Sigmoid colon (tissue), 7 donors: ENCODE data around the gene POLR2F. TPM values are rescaled to one million over a fixed set of nuclear protein-coding genes. Genes with fewer than 3 reads are reported as not detected.

ENCODE experiments used
- DNase-seq: peaks from one replicate; pipeline ENCODE4 v3.0.0-alpha.2; 2019
- H3K27ac ChIP-seq, 4 donors: fragments of 200-600 bp; sonication (generic); one replicate each; pipeline ENCODE4 v1.5.1; 2016 to 2019; ENCODE audit warnings: mild to moderate bottlenecking in 1 of 4
- H3K27me3 ChIP-seq, 3 donors: fragments of 200-600 bp; sonication (generic); one replicate each; pipeline ENCODE4 v1.5.1; 2019; ENCODE audit warnings: mild to moderate bottlenecking in 1 of 3
- H3K36me3 ChIP-seq, 4 donors: fragments of 200-600 bp; sonication (generic); one replicate each; pipeline ENCODE4 v1.5.1; 2016 to 2019
- H3K4me1 ChIP-seq, 4 donors: fragments of 200-600 bp; sonication (generic); one replicate each; pipeline ENCODE4 v1.5.1; 2017 to 2019
- H3K4me3 ChIP-seq, 4 donors: fragments of 200-600 bp; sonication (generic); one replicate each; pipeline ENCODE4 v1.5.1; 2017 to 2019; ENCODE audit warnings: mild to moderate bottlenecking in 2 of 4, moderate library complexity in 1 of 4
- H3K9me3 ChIP-seq, 4 donors: fragments of 200-600 bp in 3 of 4; sonication (generic) in 3 of 4; one replicate each; pipeline versions ENCODE4 v1.5.1 to v1.6.1; 2013 to 2019
- EP300 ChIP-seq, 4 donors: sonication (generic); formaldehyde crosslinking; IDR thresholded peaks; one replicate each; pipeline ENCODE4 v1.6.1; 2017; ENCODE audit warnings: antibody characterized with exemption in 4 of 4
- POLR2A ChIP-seq, 2 donors: fragments of 450-650 bp; IDR thresholded peaks; one replicate each; pipeline ENCODE4 v1.6.1; 2016; ENCODE audit warnings: antibody characterized with exemption in 2 of 2, mild to moderate bottlenecking in 2 of 2, moderate library complexity in 2 of 2
- POLR2AphosphoS5 ChIP-seq, 4 donors: sonication (generic); formaldehyde crosslinking; IDR thresholded peaks; one replicate each; pipeline ENCODE4 v1.6.1; 2017; ENCODE audit warnings: antibody characterized with exemption in 4 of 4
- WGBS, 2 donors: extraction: QIAGEN DNeasy Blood & Tissue Kit; methylation state at CpG; one replicate each; pipeline ENCODE4 v1.1.7; 2013; 5-methylcytosine and 5-hydroxymethylcytosine counted together
- intact Hi-C: fragments of 100-400 bp; cut with DNase I; formaldehyde crosslinking; loops from one replicate; pipeline ENCODE4 v1.15.1; 2023
- polyA plus RNA-seq, 3 donors: library from polyadenylated mRNA; stranded (reverse); fragments of 200-250 nt; gene quantifications; one replicate each; pipeline ENCODE4 v1.2.3, GENCODE V29; 2013
- total RNA-seq, 4 donors: library from RNA; depleted of rRNA; stranded (reverse); fragments of >200 nt; gene quantifications; one replicate each; pipeline ENCODE4 v1.1.0, GENCODE V29; 2016
- TF ChIP-seq, protein P1 (sequence below), 4 experiments: fragments of 450-650 bp in 3 of 4; fragments of 200-600 bp in 1 of 4; IDR thresholded peaks; one replicate each; pipeline ENCODE4 v1.5.1; 2016 to 2019; ENCODE audit warnings: antibody characterized with exemption in 4 of 4, mild to moderate bottlenecking in 3 of 4, moderate library complexity in 2 of 4
- donor health status: healthy with polysubstance abuse.
- donor health status: Bipolar disorder and iron deficiency.
- donor health status: healthy.

Gene POLR2F
- total and polyA plus RNA-seq, 7 donors = 47.9 to 149 (median 96.9) TPM

- TF ChIP-seq POLR2AphosphoS5 (IDR thresholded peaks at IDR 0.05) (no peak), POLR2A (IDR thresholded peaks at IDR 0.05) (no peak), EP300 (IDR thresholded peaks at IDR 0.05) (no peak)
- TF ChIP-seq, protein P1, sequence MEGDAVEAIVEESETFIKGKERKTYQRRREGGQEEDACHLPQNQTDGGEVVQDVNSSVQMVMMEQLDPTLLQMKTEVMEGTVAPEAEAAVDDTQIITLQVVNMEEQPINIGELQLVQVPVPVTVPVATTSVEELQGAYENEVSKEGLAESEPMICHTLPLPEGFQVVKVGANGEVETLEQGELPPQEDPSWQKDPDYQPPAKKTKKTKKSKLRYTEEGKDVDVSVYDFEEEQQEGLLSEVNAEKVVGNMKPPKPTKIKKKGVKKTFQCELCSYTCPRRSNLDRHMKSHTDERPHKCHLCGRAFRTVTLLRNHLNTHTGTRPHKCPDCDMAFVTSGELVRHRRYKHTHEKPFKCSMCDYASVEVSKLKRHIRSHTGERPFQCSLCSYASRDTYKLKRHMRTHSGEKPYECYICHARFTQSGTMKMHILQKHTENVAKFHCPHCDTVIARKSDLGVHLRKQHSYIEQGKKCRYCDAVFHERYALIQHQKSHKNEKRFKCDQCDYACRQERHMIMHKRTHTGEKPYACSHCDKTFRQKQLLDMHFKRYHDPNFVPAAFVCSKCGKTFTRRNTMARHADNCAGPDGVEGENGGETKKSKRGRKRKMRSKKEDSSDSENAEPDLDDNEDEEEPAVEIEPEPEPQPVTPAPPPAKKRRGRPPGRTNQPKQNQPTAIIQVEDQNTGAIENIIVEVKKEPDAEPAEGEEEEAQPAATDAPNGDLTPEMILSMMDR (IDR thresholded peaks at IDR 0.05) = no peak
- H3K4me1 ChIP-seq = peaks cover 0 to 63% (median 34%) of the 10 kb centered on the region in 4 donors
- DNase-seq = no peak
- H3K36me3 ChIP-seq = peaks cover 24 to 94% (median 89%) of the 10 kb centered on the region in 4 donors
- H3K9me3 ChIP-seq = no peaks in the 10 kb centered on the region
- WGBS, 2 donors = 96% methylated on average over 5 of the region's 5 CpGs
- intact Hi-C loops = no loop called here
- H3K27me3 ChIP-seq = no peaks in the 10 kb centered on the region
- peak overlapping the region in 3 of 4 donors; percentile 66 to 97 (median 70) for H3K27ac ChIP-seq
- H3K4me3 ChIP-seq = no peak overlapping the region
Observed at GRCh38 chr22:37916311-37916710, 37.2 kb upstream of the POLR2F start.

DNA sequence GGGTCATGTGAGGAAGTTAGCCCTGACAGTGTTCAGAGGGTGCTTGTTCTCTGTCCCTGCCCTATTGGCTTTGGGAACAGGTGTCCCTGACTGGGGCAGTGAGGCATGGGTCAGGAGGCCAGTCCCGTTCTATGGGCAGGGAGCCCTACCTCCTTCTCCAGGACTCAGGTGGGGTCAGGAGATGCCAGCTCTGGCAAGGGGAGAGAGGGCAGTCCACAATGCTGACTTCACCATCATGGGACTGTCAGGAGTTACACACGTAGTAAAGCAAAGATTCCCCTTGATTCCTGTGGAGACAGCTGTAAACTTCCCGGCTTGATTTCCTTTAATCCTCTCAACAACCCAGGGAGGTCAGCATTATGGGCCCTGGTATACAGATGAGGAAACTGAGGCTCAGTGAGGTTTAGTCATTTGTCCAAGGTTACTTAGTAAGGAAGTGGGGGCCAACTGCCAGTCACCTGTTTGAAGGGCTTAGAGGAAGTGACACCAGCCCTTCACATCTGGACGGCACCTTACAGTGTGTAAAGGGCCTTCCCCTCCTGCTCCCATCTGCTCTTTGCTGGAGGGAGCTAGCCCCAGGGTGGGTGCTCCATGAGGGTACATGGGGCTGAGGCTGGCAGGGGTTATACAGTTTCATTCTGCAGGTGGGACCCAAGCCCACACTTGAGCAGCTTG lies 35.5 kb upstream of the POLR2F start:
- no peak for TF ChIP-seq EP300 (IDR thresholded peaks at IDR 0.05)
- TF ChIP-seq, protein P1 (IDR thresholded peaks at IDR 0.05) = no peak
- no peak for TF ChIP-seq POLR2AphosphoS5 (IDR thresholded peaks at IDR 0.05)
- TF ChIP-seq POLR2A (IDR thresholded peaks at IDR 0.05) = no peak
- 84 to 91% methylated on average over 4 of the region's 4 CpGs for WGBS, 2 donors
- intact Hi-C loops = no loop called here
- H3K27me3 ChIP-seq = no peaks in the 10 kb centered on the region
- H3K9me3 ChIP-seq = no peaks in the 10 kb centered on the region
- peaks cover 0 to 59% (median 31%) of the 10 kb centered on the region in 4 donors for H3K4me1 ChIP-seq
- H3K4me3 ChIP-seq = no peak overlapping the region
- no peak for DNase-seq
- peaks cover 24 to 99% (median 90%) of the 10 kb centered on the region in 4 donors for H3K36me3 ChIP-seq
- peak overlapping the region in 3 of 4 donors; percentile 66 to 97 (median 70) for H3K27ac ChIP-seq

DNA sequence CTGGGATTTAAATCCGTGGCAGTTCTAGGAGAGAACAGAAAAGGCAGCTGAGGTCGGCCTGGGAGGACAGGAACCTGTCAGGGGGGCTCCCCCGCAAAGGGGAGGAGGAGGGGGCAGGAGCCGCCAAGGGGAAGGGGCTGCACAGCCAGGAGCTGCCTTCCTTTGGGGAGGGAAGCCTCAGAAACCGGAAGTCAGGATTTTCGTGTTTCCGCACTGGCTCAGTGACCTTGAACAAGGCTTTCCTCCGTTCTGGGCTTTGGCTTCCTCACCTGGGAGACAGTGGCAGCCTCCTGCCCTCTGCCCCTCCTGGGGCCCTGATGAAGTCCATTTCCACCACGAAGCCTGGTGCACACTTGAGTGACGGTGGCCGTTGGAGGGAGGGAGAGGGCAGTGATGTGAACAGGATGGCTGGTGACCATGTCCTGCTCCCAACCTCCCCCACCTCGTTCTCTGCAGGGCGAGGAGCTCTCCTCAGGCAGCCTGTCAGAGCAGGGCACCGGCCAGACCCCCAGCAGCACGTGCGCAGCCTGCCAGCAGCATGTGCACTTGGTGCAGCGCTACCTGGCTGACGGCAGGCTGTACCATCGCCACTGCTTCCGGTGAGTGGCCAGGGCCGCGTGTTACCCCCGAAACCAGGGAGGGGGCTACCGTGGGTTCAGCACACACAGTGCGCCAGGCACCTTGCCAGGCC lies 34.8 kb upstream of the POLR2F start:
- Histone ChIP-seq H3K4me1 (peaks cover 0 to 51% (median 30%) of the 10 kb centered on the region in 4 donors), H3K36me3 (peaks cover 24 to 99% (median 86%) of the 10 kb centered on the region in 4 donors), H3K9me3 (no peaks in the 10 kb centered on the region), H3K27me3 (no peaks in the 10 kb centered on the region), H3K4me3 (no peak overlapping the region), H3K27ac (peak overlapping the region in 3 of 4 donors; percentile 66 to 97 (median 70))
- 89 to 92% methylated on average over 25 of the region's 25 CpGs for WGBS, 2 donors
- no peak for DNase-seq
- TF ChIP-seq, protein P1 (IDR thresholded peaks at IDR 0.05) = no peak
- no peak for TF ChIP-seq POLR2AphosphoS5 (IDR thresholded peaks at IDR 0.05)
- no peak for TF ChIP-seq EP300 (IDR thresholded peaks at IDR 0.05)
- TF ChIP-seq POLR2A (IDR thresholded peaks at IDR 0.05) = no peak
- intact Hi-C loops = no loop called here

- intact Hi-C loops = no loop called here
Observed at GRCh38 chr22:37920126-37920525, 33.4 kb upstream of the POLR2F start.

DNA sequence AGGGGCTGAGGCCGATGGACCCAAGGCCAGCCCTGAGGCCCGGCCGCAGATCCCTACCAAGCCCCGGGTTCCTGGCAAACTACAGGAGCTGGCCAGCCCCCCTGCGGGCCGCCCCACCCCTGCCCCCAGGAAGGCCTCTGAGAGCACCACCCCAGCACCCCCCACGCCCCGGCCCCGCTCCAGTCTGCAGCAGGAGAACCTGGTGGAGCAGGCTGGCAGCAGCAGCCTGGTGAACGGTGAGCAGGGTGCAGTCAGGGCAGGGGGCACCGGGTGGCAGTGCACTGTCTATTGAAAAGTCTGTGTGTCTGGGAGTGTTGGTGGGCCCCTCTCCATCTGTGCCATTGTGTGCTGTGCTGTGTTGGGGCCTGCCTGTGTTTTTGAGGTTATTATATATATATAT lies 31.3 kb upstream of the POLR2F start:
- no peak overlapping the region for H3K4me3 ChIP-seq
- H3K27ac ChIP-seq = peak overlapping the region in 3 of 4 donors; percentile 59 to 97 (median 70)
- H3K4me1 ChIP-seq = peaks cover 0 to 46% (median 40%) of the 10 kb centered on the region in 4 donors
- DNase-seq = no peak
- 93 to 94% methylated on average over 11 of the region's 11 CpGs for WGBS, 2 donors
- no peak for TF ChIP-seq EP300 (IDR thresholded peaks at IDR 0.05)
- TF ChIP-seq, protein P1 (IDR thresholded peaks at IDR 0.05) = no peak
- no peak for TF ChIP-seq POLR2A (IDR thresholded peaks at IDR 0.05)
- intact Hi-C loops = no loop called here
- H3K9me3 ChIP-seq = no peaks in the 10 kb centered on the region
- peaks cover 38 to 99% (median 81%) of the 10 kb centered on the region in 4 donors for H3K36me3 ChIP-seq
- no peaks in the 10 kb centered on the region for H3K27me3 ChIP-seq

More at GRCh38 chr22:37920126-37920525, 33.4 kb upstream of the POLR2F start:
- no peak for TF ChIP-seq POLR2AphosphoS5 (IDR thresholded peaks at IDR 0.05)
- Histone ChIP-seq H3K27ac (peak overlapping the region; percentile 7 to 97 (median 68)), H3K36me3 (peaks cover 28 to 99% (median 80%) of the 10 kb centered on the region in 4 donors), H3K4me1 (peaks cover 0 to 47% (median 41%) of the 10 kb centered on the region in 4 donors), H3K27me3 (no peaks in the 10 kb centered on the region), H3K9me3 (no peaks in the 10 kb centered on the region), H3K4me3 (no peak overlapping the region)
- no peak for DNase-seq
- 54 to 77% methylated on average over 5 of the region's 5 CpGs for WGBS, 2 donors
